Activated T-helper 17 cell treated with anti-CD3 and anti-CD28 coated beads, Interleukin-2, amount 50 U/mL, for 72 hours (primary cell): Measurements from ENCODE around the gene RYK. TPM values are rescaled to one million over a fixed set of nuclear protein-coding genes. Genes with fewer than 3 reads are reported as not detected.

Experiments used
- ATAC-seq: fragments of 150-1000 bp; cut with Tn5 transposase; replicated peaks from 2 replicates; pipeline ENCODE4 v1.10.0; 2021; ENCODE audit warnings: mild to moderate bottlenecking, moderate library complexity
- H3K27ac Mint-ChIP-seq: one replicate; pipeline ENCODE4 v1.8.0; 2022; ENCODE audit warnings: mixed read lengths
- H3K27me3 Mint-ChIP-seq: one replicate; pipeline ENCODE4 v1.8.0; 2022; ENCODE audit warnings: mixed read lengths
- H3K36me3 Mint-ChIP-seq: one replicate; pipeline ENCODE4 v1.8.0; 2022; ENCODE audit warnings: low read depth, mild to moderate bottlenecking, mixed read lengths
- H3K4me1 Mint-ChIP-seq: one replicate; pipeline ENCODE4 v1.8.0; 2022; ENCODE audit warnings: mixed read lengths
- H3K4me3 Mint-ChIP-seq: one replicate; pipeline ENCODE4 v1.8.0; 2022; ENCODE audit warnings: mild to moderate bottlenecking, mixed read lengths
- H3K9me3 Mint-ChIP-seq: one replicate; pipeline ENCODE4 v1.8.0; 2022; ENCODE audit warnings: mixed read lengths
- total RNA-seq, 2 donors: library from RNA; stranded (reverse); gene quantifications; one replicate each; pipeline ENCODE4 v1.2.3, GENCODE V29; 2022

The RYK gene
- total RNA-seq, 2 donors from 2014 or later: 8.6 to 18.1 TPM

- Mint-ChIP-seq H3K27me3 (no peaks in the 10 kb centered on the region), H3K36me3 (no peaks in the 10 kb centered on the region), H3K4me1 (no peaks in the 10 kb centered on the region), H3K4me3 (no peak overlapping the region), H3K27ac (no peak overlapping the region), H3K9me3 (peaks cover 10% of the 10 kb centered on the region)
- ATAC-seq: no peak
These were observed 115.8 kb downstream of the RYK start for GRCh38 chr3:134134698-134135415.

DNA sequence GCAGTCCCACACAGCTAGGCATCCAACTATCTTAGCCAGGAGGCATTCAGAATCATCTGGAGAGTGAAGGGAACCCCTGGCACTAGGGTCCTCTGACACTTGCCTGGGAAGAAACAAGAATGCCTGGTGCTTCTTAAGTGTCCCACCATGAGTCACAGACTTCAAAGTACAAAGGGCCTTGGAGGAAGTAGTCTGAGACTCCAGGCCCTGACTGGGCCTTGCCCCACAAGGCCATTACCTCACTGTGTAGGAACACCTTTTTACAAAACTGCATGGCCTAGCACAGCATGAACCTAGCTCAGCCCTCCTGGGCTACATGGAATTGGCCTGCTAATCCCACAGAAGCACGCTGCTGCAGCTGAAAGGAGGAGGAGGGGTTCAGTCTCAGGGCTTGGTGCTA is 116.4 kb downstream of the RYK start:
- Mint-ChIP-seq H3K9me3 (peaks cover 10% of the 10 kb centered on the region), H3K27ac (no peak overlapping the region), H3K4me3 (no peak overlapping the region), H3K36me3 (no peaks in the 10 kb centered on the region), H3K4me1 (no peaks in the 10 kb centered on the region), H3K27me3 (no peaks in the 10 kb centered on the region)
- no peak for ATAC-seq

GRCh38 chr3:134132961-134133360 is 117.7 kb downstream of the RYK start:
- Mint-ChIP-seq H3K27me3 (no peaks in the 10 kb centered on the region), H3K9me3 (peaks cover 10% of the 10 kb centered on the region), H3K36me3 (no peaks in the 10 kb centered on the region), H3K27ac (no peak overlapping the region), H3K4me3 (no peak overlapping the region), H3K4me1 (no peaks in the 10 kb centered on the region)
- no peak for ATAC-seq

GRCh38 chr3:134126153-134126552 is 124.5 kb downstream of the RYK start:
- Mint-ChIP-seq H3K9me3 (peaks cover 9% of the 10 kb centered on the region), H3K27ac (no peak overlapping the region), H3K36me3 (peaks cover 4% of the 10 kb centered on the region), H3K4me3 (no peak overlapping the region), H3K4me1 (no peaks in the 10 kb centered on the region), H3K27me3 (no peaks in the 10 kb centered on the region)
- ATAC-seq: no peak

DNA sequence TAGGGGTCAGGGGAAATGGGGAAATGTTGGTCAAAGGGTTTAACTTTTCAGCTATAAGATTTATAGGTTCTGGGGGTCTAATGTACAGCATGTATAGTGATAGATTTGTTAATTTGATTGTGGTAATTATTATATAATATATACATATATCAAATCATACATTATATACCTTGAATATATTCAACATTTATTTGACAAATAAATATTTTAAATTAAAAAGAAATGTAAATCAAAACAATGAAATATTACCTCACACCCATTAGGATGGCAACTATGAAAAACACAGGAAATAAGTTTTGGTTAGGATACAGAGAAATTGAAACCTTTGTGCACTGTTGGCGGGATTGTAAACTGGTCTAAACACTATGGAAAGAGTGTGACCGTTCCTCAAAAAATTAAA is 135.9 kb downstream of the RYK start:
- H3K36me3 Mint-ChIP-seq: no peaks in the 10 kb centered on the region
- H3K4me1 Mint-ChIP-seq: no peaks in the 10 kb centered on the region
- no peak overlapping the region for H3K27ac Mint-ChIP-seq
- ATAC-seq: no peak
- H3K27me3 Mint-ChIP-seq: no peaks in the 10 kb centered on the region
- peaks cover 23% of the 10 kb centered on the region for H3K9me3 Mint-ChIP-seq
- H3K4me3 Mint-ChIP-seq: no peak overlapping the region

GRCh38 chr3:134111616-134112015 is 139.0 kb downstream of the RYK start:
- Mint-ChIP-seq H3K27me3 (peaks cover 5% of the 10 kb centered on the region), H3K4me1 (no peaks in the 10 kb centered on the region), H3K9me3 (peaks cover 18% of the 10 kb centered on the region), H3K4me3 (no peak overlapping the region), H3K36me3 (no peaks in the 10 kb centered on the region), H3K27ac (no peak overlapping the region)
- ATAC-seq: no peak

DNA sequence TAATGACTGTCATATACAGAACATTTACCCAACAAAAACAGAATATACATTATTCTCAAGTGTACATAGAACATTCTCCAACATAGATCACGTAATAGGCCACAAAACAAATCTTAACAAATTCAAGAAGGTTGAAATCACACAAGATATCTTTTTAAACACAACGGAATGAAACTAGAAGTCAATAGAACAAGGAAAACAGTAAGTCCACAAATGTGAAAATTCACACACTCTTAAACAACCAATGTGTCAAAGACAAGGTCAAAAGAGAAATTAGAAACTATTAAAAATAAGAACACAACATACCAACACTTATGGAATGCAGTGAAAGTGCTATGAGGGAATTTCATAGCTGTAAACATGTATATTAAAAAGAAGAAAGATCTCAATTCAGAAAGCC is 139.7 kb downstream of the RYK start:
- H3K36me3 Mint-ChIP-seq: no peaks in the 10 kb centered on the region
- no peak overlapping the region for H3K4me3 Mint-ChIP-seq
- no peak for ATAC-seq
- H3K27ac Mint-ChIP-seq: no peak overlapping the region
- H3K27me3 Mint-ChIP-seq: peaks cover 5% of the 10 kb centered on the region
- no peaks in the 10 kb centered on the region for H3K4me1 Mint-ChIP-seq
- peaks cover 18% of the 10 kb centered on the region for H3K9me3 Mint-ChIP-seq

Other genes starting within 250 kb of the RYK start
- gene SLCO2A1, start 220.9 kb downstream of the RYK start, total RNA-seq: not detected
- not detected for gene AMOTL2, start 123.6 kb upstream of the RYK start, total RNA-seq
- gene ANAPC13, start 235.1 kb upstream of the RYK start, total RNA-seq: 10 to 100 TPM; 25.1 to 42.1 TPM
- 10 to 100 TPM; 10.1 to 17.0 TPM for gene CEP63, start 235.2 kb upstream of the RYK start, total RNA-seq